Left ventricle myocardium inferior (tissue), 1 donor: ENCODE results near the gene ZMIZ1. TPM values are rescaled to one million over a fixed set of nuclear protein-coding genes. Genes with fewer than 3 reads are reported as not detected.
A peak's percentile ranks its signal among the peaks of the same experiment; 100 is the strongest.

Experiments used
- DNase-seq: peaks from one replicate; pipeline ENCODE4 v3.0.0-alpha.2; 2020
- H3K27ac ChIP-seq: fragments of 200-600 bp; replicated peaks from 2 replicates; pipeline ENCODE4 v1.8.0; 2021
- H3K27me3 ChIP-seq: fragments of 200-600 bp; 2 replicates; pipeline ENCODE4 v1.8.0; 2021; ENCODE audit warnings: low read depth
- H3K36me3 ChIP-seq: fragments of 200-600 bp; 2 replicates; pipeline ENCODE4 v1.8.0; 2021
- H3K4me1 ChIP-seq: fragments of 200-600 bp; 2 replicates; pipeline ENCODE4 v1.8.0; 2021
- H3K4me3 ChIP-seq: fragments of 200-600 bp; 2 replicates; pipeline ENCODE4 v1.8.0; 2021; ENCODE audit warnings: mild to moderate bottlenecking, moderate library complexity
- H3K9me3 ChIP-seq: fragments of 200-600 bp; replicated peaks from 2 replicates; pipeline ENCODE4 v1.8.0; 2021
- intact Hi-C: fragments of 100-400 bp; cut with micrococcal nuclease; formaldehyde crosslinking; loops from one replicate; pipeline ENCODE4 v1.11.0; 2022
- total RNA-seq: library from RNA; stranded (reverse); fragmentation: NEBNext Ultra II Directional; extraction: Animal tissue kit (Norgen Biotek cat#: 25700); gene quantifications from one replicate; pipeline ENCODE4 v1.2.1, GENCODE V29; 2021
- TF ChIP-seq, protein P1 (sequence below): fragments of 200-600 bp; IDR thresholded peaks from 2 replicates; pipeline ENCODE4 v1.8.0; 2021; ENCODE audit warnings: antibody characterized with exemption, mild to moderate bottlenecking, borderline replicate concordance
- donor health status: DM: no; HTN: yes; CAD: no; lungs with severe emphysema.

Gene ZMIZ1
- total RNA-seq, 1 donor from 2014 or later = 55.9 TPM

DNA sequence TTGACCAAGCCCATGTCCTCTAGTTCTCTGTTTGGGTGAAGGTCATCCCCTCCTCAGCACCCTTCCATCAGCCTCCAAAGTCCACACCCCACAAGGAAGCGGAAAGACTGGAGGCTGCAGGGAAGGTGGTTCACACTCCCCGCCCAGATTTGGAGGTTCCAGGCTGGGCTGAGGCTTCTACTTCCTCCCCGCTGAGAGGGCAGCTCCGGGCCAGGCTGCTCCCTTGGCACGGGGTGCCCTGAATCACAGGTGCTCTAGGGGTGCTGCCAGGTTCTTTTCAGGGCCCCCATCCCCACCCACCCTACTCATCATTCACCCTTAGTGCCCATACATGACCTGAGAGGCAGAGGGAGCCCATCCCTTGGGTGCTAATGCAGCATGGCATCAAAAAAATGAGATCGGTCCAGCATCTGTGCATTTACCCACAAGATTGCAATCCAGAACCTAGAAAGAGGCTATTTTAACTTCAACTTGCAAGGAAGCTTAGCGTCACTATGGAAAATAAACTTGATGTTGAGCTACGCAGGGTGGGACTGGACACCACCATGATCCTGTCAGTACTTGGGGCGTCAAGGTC is 47.3 kb upstream of the ZMIZ1 start:
- TF ChIP-seq, protein P1, sequence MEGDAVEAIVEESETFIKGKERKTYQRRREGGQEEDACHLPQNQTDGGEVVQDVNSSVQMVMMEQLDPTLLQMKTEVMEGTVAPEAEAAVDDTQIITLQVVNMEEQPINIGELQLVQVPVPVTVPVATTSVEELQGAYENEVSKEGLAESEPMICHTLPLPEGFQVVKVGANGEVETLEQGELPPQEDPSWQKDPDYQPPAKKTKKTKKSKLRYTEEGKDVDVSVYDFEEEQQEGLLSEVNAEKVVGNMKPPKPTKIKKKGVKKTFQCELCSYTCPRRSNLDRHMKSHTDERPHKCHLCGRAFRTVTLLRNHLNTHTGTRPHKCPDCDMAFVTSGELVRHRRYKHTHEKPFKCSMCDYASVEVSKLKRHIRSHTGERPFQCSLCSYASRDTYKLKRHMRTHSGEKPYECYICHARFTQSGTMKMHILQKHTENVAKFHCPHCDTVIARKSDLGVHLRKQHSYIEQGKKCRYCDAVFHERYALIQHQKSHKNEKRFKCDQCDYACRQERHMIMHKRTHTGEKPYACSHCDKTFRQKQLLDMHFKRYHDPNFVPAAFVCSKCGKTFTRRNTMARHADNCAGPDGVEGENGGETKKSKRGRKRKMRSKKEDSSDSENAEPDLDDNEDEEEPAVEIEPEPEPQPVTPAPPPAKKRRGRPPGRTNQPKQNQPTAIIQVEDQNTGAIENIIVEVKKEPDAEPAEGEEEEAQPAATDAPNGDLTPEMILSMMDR = no peak
- Histone ChIP-seq H3K4me3 (no peak overlapping the region), H3K27ac (no peak overlapping the region), H3K4me1 (peaks cover 44% of the 10 kb centered on the region), H3K27me3 (no peaks in the 10 kb centered on the region), H3K36me3 (no peaks in the 10 kb centered on the region), H3K9me3 (peaks cover 5% of the 10 kb centered on the region)
- no peak for DNase-seq
- intact Hi-C loops = no loop called here

DNA sequence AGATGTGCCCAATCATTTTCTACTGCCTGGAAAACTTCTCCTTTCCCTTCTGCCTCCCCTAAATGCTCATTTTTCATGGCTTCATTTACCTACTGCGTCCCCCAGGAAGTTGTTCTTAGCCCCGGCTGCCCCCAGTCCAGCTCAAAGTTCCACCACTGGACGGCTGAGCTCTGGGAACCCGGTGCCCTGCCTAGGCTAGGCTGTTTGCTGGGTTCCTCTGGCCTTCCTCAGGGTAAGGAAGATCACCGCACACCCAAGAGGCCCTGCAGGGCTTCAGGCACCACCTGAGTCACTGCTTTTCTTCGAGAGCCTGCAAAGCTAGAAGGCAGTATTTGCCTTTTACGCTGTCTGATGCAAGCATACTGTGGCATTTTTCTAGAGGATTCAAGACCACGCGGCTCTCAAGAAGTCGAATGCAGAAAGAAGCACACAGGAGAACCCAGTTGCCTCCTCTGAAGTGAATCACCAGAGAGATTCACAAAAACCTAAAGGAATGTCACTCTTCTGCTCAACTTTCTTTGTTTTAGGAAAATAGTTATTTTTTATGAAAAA is 46.7 kb upstream of the ZMIZ1 start:
- intact Hi-C loops = no loop called here
- TF ChIP-seq, protein P1 = no peak
- Histone ChIP-seq H3K9me3 (peaks cover 5% of the 10 kb centered on the region), H3K4me3 (no peak overlapping the region), H3K4me1 (peaks cover 44% of the 10 kb centered on the region), H3K27ac (peak overlapping the region; percentile 82), H3K27me3 (no peaks in the 10 kb centered on the region), H3K36me3 (no peaks in the 10 kb centered on the region)
- DNase-seq = no peak

DNA sequence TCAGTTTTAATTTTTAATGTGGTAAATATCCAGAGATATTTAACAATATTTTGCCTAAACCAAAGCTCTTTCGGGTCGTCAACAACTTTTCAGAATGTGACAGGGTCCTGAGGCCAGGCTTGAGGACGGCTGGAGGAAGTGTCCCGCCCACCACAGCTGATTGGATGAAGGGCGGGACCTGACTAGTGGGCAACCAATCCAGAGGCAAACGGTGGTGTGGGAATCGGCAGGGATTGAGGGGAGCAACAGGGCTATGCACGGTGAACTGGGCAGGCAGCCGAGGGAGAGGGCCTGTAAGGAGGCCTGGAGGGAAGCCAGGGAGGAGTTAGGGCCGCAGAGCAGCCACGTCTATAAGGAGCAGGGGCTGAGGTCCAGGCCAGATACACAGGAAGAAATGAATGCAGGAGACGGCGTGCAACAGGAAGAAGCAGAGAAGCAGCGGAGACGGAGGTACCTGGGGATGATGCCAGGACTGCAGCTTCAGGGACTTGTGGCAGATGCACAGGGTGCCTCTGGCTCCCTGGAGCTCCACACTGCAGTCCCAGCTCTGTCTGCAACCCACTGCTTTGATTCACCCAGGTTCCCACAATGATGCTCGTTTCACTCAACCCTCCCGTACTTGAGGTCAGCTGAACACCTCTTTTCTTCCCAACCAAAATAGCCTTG is 46.1 kb upstream of the ZMIZ1 start:
- TF ChIP-seq, protein P1 = no peak
- H3K9me3 ChIP-seq = peaks cover 4% of the 10 kb centered on the region
- no peaks in the 10 kb centered on the region for H3K36me3 ChIP-seq
- H3K4me1 ChIP-seq = peaks cover 44% of the 10 kb centered on the region
- no peaks in the 10 kb centered on the region for H3K27me3 ChIP-seq
- peak overlapping the region; percentile 82 for H3K27ac ChIP-seq
- intact Hi-C loops = no loop called here
- DNase-seq = peak; percentile 70
- H3K4me3 ChIP-seq = peak overlapping the region; percentile 54

DNA sequence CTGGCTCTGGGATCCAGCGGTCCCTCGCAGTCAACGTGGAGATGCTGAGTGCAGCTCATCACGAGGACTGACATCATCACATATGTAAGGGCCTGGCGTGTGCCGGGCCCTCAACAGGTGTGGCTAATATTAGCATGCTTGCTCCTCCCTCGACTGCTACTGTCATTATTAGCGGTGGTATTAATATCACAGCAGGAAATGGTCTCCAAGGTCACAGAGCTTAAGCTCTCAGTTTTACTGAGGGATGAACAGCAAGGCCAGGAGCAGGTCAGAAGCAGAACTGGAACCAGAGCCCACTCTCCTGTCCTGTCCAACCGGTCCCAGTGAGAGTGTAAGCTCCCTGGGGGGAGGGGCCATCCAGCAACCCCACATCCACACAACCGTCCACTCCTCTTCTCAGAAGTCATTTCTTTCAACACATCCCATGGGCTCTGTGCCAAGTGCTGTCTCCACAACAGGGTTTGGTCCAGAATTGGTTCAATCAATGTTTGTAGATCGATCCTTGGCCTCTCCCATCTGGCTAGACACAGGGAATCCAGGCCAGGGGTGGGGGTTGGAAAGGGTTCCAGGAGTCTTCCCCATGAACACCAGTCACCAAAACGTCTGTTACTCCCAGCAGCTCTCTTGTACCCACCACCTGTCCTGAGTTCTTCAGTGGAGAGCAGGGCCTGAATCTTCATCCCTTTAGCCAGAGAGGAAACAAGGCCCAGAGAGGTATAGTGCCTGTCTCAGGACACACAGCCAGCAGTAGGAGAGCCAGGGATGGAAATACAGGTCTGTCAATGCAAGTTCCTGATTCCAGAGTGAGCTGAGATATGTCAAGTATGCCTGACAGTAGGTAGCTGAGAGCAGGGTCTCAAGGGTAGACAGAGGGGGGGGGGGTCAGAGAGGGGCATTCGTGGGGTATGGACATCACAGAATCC is 45.3 kb upstream of the ZMIZ1 start:
- no peaks in the 10 kb centered on the region for H3K36me3 ChIP-seq
- H3K27ac ChIP-seq = peak overlapping the region; percentile 82
- peaks cover 39% of the 10 kb centered on the region for H3K4me1 ChIP-seq
- no peaks in the 10 kb centered on the region for H3K9me3 ChIP-seq
- peak; percentile 52 for DNase-seq
- intact Hi-C loops = no loop called here
- H3K4me3 ChIP-seq = peak overlapping the region; percentile 54
- no peaks in the 10 kb centered on the region for H3K27me3 ChIP-seq
- TF ChIP-seq, protein P1 = no peak

DNA sequence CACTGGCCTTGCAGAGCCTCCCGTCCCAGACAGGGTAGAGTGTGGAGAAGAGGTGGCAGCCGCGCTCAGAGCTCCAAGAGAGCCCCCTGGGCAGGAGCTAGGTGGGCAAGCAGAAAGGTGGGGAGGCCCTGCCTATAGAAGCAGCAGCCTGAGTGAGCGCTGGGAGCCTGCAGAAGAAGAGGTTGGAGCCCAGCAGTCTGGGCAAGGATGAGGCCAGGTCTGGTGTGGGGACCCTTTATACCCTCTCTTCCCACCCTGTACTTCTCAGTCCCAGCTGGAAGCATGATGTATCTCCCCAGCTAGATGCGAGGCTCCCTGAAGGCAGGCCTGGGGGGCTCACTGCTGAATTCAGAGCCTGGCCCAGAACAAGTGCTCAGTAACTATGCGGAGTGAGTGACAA is 44.5 kb upstream of the ZMIZ1 start:
- H3K4me3 ChIP-seq = no peak overlapping the region
- no peaks in the 10 kb centered on the region for H3K9me3 ChIP-seq
- peaks cover 36% of the 10 kb centered on the region for H3K4me1 ChIP-seq
- DNase-seq = no peak
- TF ChIP-seq, protein P1 = no peak
- H3K27ac ChIP-seq = peak overlapping the region; percentile 82
- intact Hi-C loops = no loop called here
- H3K36me3 ChIP-seq = no peaks in the 10 kb centered on the region
- H3K27me3 ChIP-seq = no peaks in the 10 kb centered on the region
